Peyer's patch (tissue), 4 donors: ENCODE measurements around the gene JAML.

ENCODE experiments used
- POLR2A ChIP-seq, 2 donors: fragments of 450-650 bp; IDR thresholded peaks; one replicate each; pipeline ENCODE4 v1.5.1; 2017; ENCODE audit warnings: antibody characterized with exemption in 2 of 2, mild to moderate bottlenecking in 2 of 2, moderate library complexity in 2 of 2
- TF ChIP-seq, protein P1 (sequence below), 6 experiments: fragments of 450-650 bp in 4 of 6; fragments of 200-600 bp in 2 of 6; sonication (generic) in 1 of 6; IDR thresholded peaks; one replicate each; pipeline ENCODE4 v1.5.1; 2017 to 2019; ENCODE audit warnings: antibody characterized with exemption in 6 of 6, mild to moderate bottlenecking in 3 of 6, moderate library complexity in 1 of 6

DNA sequence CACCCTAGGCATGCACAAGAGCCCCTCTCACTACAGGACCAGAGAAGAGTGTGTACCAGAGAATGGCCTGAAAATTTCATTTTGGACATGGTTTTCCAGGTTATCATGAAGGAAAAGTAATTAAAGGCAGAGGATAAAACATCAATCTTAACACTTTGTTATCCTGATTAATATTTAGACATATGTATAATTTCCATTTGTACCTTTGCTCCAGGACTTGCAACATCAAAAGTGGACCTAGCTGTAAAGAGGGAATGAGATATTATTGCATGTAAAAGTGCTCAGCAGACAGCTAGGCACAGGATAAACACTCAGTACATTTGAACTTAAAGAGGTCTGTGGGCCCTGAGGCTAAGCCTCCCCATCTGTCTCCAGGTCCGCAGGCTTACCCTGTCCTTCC, 70.2 kb downstream of the JAML start:
- TF ChIP-seq, protein P1, sequence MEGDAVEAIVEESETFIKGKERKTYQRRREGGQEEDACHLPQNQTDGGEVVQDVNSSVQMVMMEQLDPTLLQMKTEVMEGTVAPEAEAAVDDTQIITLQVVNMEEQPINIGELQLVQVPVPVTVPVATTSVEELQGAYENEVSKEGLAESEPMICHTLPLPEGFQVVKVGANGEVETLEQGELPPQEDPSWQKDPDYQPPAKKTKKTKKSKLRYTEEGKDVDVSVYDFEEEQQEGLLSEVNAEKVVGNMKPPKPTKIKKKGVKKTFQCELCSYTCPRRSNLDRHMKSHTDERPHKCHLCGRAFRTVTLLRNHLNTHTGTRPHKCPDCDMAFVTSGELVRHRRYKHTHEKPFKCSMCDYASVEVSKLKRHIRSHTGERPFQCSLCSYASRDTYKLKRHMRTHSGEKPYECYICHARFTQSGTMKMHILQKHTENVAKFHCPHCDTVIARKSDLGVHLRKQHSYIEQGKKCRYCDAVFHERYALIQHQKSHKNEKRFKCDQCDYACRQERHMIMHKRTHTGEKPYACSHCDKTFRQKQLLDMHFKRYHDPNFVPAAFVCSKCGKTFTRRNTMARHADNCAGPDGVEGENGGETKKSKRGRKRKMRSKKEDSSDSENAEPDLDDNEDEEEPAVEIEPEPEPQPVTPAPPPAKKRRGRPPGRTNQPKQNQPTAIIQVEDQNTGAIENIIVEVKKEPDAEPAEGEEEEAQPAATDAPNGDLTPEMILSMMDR (IDR thresholded peaks at IDR 0.05): no peak
- TF ChIP-seq POLR2A (IDR thresholded peaks at IDR 0.05): no peak
